ENCODE results near the gene PPM1F. TPM values are rescaled to one million over a fixed set of nuclear protein-coding genes. Genes with fewer than 3 reads are reported as not detected.

PPM1F gene
- total RNA-seq, 1 donor from 2014 or later, result 49.8 TPM

DNA sequence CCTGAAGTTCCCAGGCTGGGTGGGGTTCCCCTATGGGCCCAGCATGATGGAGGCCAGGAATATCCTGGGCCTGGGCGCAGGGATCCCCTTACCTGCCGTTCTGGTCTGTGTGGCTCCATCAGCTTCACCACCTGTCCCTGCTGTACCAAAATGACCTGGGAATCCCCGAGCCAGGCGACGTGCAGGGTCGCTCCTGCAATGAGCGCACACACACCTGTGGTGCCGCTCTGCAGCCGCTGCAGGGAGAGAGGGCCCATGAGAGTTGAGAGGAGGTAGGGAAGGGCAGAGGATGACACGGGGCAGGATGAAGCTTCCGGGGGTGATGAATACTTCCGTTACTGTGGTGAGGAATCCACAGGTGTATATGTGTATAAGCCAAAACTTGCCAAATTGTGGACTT lies 21.6 kb downstream of the PPM1F start:
- H3K36me3 Mint-ChIP-seq (ENCODE audit: low read depth), result no peaks in the 10 kb centered on the region
- no peak for DNase-seq (ENCODE audit: low read depth, low spot score)
- H3K9me3 Mint-ChIP-seq, result no peaks in the 10 kb centered on the region
- H3K27ac Mint-ChIP-seq (ENCODE audit: unreplicated experiment), result no peak overlapping the region
- H3K4me1 Mint-ChIP-seq, result peaks cover 13% of the 10 kb centered on the region
- TF ChIP-seq, protein P1, sequence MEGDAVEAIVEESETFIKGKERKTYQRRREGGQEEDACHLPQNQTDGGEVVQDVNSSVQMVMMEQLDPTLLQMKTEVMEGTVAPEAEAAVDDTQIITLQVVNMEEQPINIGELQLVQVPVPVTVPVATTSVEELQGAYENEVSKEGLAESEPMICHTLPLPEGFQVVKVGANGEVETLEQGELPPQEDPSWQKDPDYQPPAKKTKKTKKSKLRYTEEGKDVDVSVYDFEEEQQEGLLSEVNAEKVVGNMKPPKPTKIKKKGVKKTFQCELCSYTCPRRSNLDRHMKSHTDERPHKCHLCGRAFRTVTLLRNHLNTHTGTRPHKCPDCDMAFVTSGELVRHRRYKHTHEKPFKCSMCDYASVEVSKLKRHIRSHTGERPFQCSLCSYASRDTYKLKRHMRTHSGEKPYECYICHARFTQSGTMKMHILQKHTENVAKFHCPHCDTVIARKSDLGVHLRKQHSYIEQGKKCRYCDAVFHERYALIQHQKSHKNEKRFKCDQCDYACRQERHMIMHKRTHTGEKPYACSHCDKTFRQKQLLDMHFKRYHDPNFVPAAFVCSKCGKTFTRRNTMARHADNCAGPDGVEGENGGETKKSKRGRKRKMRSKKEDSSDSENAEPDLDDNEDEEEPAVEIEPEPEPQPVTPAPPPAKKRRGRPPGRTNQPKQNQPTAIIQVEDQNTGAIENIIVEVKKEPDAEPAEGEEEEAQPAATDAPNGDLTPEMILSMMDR (conservative IDR thresholded peaks at IDR 0.05), result no peak
- H3K4me3 Mint-ChIP-seq, result no peak overlapping the region
- no peaks in the 10 kb centered on the region for H3K27me3 Mint-ChIP-seq (ENCODE audit: low read depth)

DNA sequence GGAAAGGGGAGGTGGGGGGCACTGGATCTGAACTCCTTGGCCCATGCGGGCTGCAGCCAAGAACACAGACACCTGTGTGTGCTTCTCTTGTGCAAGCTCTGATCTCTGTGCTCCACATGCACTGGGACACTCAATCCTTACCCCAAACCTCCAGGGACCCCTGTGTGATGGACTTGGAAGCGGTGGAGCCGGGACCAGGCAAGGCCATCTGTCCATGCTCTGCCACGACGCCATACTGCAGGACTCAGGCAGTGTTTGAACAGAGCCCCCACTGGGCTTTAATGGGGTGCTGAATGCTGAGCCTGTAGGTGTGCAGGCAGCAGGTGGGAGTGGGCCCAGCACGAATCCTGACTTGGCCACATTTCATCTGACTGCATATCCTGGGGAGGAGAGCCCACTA lies 23.4 kb downstream of the PPM1F start:
- Mint-ChIP-seq H3K36me3 (ENCODE audit: low read depth) (no peaks in the 10 kb centered on the region), H3K27me3 (ENCODE audit: low read depth) (no peaks in the 10 kb centered on the region), H3K27ac (ENCODE audit: unreplicated experiment) (no peak overlapping the region), H3K4me3 (no peak overlapping the region), H3K9me3 (no peaks in the 10 kb centered on the region), H3K4me1 (peaks cover 20% of the 10 kb centered on the region)
- TF ChIP-seq, protein P1 (conservative IDR thresholded peaks at IDR 0.05), result no peak
- no peak for DNase-seq (ENCODE audit: low read depth, low spot score)

DNA sequence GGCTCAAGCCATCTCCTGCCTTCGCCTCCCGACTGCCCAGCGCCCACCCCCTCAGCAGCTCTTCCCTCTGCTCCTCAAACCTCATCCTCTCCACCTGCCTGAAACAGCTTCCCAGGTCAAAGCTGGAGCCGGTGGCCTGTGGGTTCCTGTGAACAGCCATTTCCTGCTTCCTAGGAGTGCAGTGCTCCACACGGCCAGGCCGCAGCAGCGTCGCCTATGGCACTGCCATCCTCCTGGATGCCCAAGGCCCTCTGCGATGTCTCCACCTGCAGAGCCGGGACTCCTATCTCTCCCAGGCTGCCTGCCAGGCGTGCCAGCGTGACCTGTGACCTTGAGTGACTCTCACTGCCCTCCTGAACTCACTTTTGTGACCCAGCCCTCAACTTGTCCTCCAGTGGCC lies 24.6 kb downstream of the PPM1F start:
- H3K9me3 Mint-ChIP-seq, result no peaks in the 10 kb centered on the region
- no peaks in the 10 kb centered on the region for H3K36me3 Mint-ChIP-seq (ENCODE audit: low read depth)
- TF ChIP-seq, protein P1 (conservative IDR thresholded peaks at IDR 0.05), result no peak
- peaks cover 20% of the 10 kb centered on the region for H3K4me1 Mint-ChIP-seq
- no peak overlapping the region for H3K4me3 Mint-ChIP-seq
- no peaks in the 10 kb centered on the region for H3K27me3 Mint-ChIP-seq (ENCODE audit: low read depth)
- peak overlapping the region; percentile 45 for H3K27ac Mint-ChIP-seq (ENCODE audit: unreplicated experiment)
- DNase-seq (ENCODE audit: low read depth, low spot score), result no peak

DNA sequence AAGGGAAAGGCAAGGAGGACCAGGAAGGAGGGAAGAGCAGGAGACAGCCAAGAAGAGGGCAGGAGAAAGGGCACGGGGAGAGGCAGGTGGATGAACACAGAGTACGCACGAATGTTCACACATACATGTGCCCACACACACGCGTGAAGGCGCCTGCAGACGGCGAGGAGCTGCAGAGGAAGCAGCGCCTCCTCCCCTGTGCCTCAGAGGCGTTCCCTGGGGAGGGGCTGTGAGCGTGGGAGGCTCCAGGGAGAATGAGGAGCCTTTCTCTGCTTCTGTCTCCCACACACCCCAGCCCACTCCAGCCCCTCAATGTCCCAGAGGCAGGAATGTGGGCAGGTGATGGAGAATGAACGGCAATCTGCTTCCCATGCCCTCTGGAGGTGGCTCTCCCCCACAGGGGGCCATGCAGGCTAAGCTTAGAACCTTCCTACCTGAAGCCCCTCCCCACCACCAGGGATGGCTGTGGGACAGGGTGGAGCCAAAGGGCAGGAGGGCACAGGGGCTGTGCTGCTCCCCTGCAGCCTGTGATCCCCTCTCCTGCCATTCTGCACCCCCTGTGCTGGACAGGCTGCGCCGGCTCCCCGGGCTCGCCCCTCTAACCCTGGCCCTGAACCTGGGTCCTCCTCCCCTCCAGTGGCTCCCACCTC lies 25.3 kb downstream of the PPM1F start:
- H3K9me3 Mint-ChIP-seq, result no peaks in the 10 kb centered on the region
- H3K27ac Mint-ChIP-seq (ENCODE audit: unreplicated experiment), result no peak overlapping the region
- H3K27me3 Mint-ChIP-seq (ENCODE audit: low read depth), result no peaks in the 10 kb centered on the region
- TF ChIP-seq, protein P1 (conservative IDR thresholded peaks at IDR 0.05), result no peak
- no peaks in the 10 kb centered on the region for H3K36me3 Mint-ChIP-seq (ENCODE audit: low read depth)
- H3K4me1 Mint-ChIP-seq, result peaks cover 20% of the 10 kb centered on the region
- no peak overlapping the region for H3K4me3 Mint-ChIP-seq
- no peak for DNase-seq (ENCODE audit: low read depth, low spot score)

DNA sequence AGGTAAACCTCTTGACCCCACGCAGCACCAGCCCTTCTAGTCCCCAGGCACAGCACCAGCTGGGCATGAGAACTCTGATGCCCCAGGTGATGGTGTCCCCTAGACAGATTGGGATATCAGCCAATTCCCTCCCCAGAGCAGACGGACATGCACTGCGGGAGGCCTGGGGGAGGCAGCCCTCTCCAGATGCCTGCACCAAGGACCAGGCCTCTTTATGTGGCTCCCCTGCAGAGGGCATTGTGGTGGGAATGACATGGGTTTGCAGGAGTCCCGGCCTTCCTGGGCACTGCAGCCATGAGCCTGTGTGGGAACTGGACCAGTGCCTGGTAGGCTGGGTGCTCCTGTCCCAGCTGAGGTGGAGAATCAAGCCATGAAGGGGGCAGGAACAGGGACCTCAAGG lies 25.9 kb downstream of the PPM1F start:
- DNase-seq (ENCODE audit: low read depth, low spot score), result no peak
- TF ChIP-seq, protein P1 (conservative IDR thresholded peaks at IDR 0.05), result no peak
- Mint-ChIP-seq H3K27ac (ENCODE audit: unreplicated experiment) (no peak overlapping the region), H3K27me3 (ENCODE audit: low read depth) (no peaks in the 10 kb centered on the region), H3K4me1 (peaks cover 20% of the 10 kb centered on the region), H3K36me3 (ENCODE audit: low read depth) (no peaks in the 10 kb centered on the region), H3K4me3 (no peak overlapping the region), H3K9me3 (no peaks in the 10 kb centered on the region)
